Measurements from ENCODE around the gene SIK2.

SIK2 gene

DNA sequence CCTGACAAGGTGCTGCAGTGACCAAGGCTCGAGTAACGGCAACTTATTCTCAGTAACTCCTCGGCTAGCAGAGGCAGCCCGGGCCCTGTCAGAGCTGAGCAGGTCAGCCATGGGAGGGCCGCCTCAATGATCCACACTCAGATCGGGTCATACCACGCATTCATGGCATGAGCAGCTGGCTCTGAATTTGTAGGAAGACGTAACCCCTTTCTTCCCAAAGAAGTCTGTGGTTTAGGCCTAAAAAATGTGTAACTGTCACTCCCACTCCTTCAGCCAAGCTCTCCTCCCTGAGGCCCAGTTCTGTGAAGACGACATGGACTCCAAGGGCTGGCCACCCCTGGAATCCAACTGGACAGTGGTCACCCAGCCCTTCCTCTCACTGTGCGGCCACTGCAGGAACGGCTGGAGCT lies 133.9 kb downstream of the SIK2 start:
- no peak for DNase-seq (ENCODE audit: low spot score)
- TF ChIP-seq, protein P1, sequence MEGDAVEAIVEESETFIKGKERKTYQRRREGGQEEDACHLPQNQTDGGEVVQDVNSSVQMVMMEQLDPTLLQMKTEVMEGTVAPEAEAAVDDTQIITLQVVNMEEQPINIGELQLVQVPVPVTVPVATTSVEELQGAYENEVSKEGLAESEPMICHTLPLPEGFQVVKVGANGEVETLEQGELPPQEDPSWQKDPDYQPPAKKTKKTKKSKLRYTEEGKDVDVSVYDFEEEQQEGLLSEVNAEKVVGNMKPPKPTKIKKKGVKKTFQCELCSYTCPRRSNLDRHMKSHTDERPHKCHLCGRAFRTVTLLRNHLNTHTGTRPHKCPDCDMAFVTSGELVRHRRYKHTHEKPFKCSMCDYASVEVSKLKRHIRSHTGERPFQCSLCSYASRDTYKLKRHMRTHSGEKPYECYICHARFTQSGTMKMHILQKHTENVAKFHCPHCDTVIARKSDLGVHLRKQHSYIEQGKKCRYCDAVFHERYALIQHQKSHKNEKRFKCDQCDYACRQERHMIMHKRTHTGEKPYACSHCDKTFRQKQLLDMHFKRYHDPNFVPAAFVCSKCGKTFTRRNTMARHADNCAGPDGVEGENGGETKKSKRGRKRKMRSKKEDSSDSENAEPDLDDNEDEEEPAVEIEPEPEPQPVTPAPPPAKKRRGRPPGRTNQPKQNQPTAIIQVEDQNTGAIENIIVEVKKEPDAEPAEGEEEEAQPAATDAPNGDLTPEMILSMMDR (IDR thresholded peaks at IDR 0.05; ENCODE audit: extremely low read depth, insufficient read depth, missing control alignments) = no peak
- in situ Hi-C loops (cut with MboI; ENCODE audit: low pct_unique_long_range_greater_than_20kb, low sequenced_read_pairs, unreplicated experiment) = no loop called here

DNA sequence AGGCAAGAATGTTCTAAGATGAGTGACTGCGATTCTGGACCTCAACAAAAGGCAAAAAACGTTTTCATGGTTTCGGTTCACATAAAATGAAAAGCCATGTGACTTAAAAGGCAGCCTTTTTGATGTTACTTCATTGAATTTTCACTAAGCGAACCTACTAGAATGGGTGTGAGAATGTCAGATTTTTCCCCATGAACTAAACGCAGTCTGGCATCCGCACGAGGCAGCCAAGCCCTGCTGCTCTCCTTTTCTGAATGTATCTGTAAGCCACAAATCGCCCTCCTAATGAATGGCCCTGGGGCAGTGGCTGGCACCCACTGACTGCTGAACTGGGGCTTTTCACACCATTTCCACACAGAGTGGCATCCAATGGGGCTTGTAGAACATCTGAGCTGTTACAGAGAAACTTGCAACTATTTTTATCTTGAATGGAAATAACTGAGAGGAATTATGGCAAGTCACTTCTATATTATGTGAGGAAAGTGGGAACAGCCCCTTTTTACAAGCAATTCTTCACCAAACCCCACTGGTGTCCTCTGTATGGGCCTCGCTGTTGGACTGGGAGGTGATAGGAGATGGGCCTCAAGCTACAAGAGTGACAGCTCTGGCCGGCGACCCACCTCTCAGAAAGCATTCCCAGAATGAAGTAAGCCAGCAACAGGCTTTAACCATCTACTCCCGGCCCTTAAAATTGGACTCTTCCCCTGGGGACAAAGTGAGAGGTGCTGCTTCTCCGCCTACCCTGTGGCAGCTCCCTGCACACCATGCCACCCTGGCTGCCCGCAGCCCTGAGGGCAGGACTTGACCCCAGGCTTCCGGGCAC lies 134.6 kb downstream of the SIK2 start:
- TF ChIP-seq, protein P1 (IDR thresholded peaks at IDR 0.05; ENCODE audit: extremely low read depth, insufficient read depth, missing control alignments) = no peak
- DNase-seq (ENCODE audit: low spot score) = no peak
- in situ Hi-C loops (cut with MboI; ENCODE audit: low pct_unique_long_range_greater_than_20kb, low sequenced_read_pairs, unreplicated experiment) = no loop called here

DNA sequence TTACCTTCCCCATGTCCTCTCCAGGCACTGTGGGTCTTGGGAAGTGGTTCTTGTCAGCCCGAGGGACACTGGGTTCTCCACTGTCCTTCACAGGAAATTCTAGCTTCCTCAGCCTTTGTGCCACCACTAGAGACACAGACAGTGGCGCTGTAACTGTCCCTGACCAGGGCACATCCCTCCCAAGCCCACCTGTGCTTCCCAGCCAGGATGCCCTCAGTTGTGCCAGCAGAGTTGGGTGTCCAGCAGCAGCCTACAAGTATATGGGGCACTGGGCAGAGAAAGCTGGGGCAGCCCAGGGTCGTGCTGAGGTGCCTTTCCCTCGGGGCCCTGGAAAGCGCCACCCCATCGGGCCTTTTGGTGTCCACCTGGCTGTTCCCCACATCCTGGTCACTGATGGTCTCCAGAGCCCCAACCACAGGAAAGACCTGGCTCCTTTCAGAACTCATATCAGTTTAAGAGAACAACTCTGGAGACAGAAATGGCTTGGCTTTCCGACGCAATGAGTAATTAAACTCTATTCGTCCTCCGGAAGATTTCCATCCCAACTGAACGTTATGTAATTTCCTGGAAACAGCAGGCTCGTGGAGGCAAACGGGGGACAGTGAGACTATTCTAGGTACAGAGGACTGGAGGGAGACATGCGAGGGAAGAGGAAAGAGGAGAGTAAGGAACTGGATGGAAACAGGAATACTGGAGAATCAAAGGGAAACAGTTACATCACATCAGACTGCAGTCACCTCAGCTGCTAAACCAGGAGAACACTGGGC lies 135.4 kb downstream of the SIK2 start:
- TF ChIP-seq, protein P1 (IDR thresholded peaks at IDR 0.05; ENCODE audit: extremely low read depth, insufficient read depth, missing control alignments) = no peak
- in situ Hi-C loops (cut with MboI; ENCODE audit: low pct_unique_long_range_greater_than_20kb, low sequenced_read_pairs, unreplicated experiment) = no loop called here
- no peak for DNase-seq (ENCODE audit: low spot score)

DNA sequence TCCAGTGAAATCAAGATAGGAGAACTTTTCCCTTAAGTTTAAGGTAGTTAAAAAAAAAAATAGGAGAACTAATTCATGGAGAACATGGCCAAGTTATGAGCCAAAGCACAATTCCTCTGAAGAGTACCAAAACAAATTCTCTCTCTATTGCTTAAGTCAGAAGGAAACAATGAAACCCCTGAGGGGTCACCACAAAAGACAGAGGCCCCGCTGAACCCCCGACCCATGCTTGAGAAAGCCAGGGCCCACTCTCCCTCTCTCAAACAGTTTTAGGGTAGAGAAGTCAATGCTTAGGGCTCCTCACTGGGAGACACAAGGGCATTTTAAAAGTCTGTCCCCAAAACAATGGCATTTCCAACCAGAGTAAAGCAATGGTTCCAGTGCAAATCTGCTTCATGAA lies 137.1 kb downstream of the SIK2 start:
- in situ Hi-C loops (cut with MboI; ENCODE audit: low pct_unique_long_range_greater_than_20kb, low sequenced_read_pairs, unreplicated experiment) = no loop called here
- no peak for DNase-seq (ENCODE audit: low spot score)
- TF ChIP-seq, protein P1 (IDR thresholded peaks at IDR 0.05; ENCODE audit: extremely low read depth, insufficient read depth, missing control alignments) = no peak

DNA sequence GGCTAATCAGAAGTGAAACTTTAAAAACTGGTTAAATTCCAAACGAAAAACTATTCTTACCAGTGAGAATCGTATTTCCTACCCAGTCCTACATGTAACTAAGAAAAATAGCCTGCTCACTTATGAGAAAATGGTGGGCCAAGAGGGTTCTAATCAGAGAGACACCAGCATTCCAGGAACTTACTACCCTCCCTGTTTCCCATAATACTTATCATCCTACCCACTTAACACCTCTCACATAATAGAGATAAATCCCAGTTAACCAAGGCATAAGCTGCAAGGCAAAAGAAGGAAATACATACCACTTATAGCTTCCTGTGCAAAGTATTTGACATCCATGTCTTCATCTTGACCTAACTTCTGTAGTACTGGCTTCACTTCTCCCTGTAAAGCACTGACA lies 139.5 kb downstream of the SIK2 start:
- TF ChIP-seq, protein P1 (IDR thresholded peaks at IDR 0.05; ENCODE audit: extremely low read depth, insufficient read depth, missing control alignments) = no peak
- in situ Hi-C loops (cut with MboI; ENCODE audit: low pct_unique_long_range_greater_than_20kb, low sequenced_read_pairs, unreplicated experiment) = no loop called here
- DNase-seq (ENCODE audit: low spot score) = no peak

DNA sequence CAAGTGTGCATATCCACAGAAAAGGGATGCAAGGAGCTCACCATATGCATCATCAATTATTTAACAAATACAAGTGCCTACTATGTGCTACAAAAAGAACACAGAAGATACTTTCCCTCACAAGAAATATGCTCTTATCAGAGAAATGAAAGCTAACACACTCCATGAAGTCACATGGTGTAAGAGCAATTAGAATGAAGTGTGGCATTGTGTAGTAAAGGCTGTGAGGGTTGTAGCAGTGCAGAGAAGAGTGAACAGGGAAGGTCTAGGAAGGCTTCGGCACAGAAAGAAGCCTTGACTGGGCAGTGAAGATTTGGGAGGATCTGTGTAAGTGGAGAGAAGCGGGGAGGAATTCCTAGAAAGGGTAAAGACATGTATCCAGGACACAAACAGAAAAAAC lies 141.5 kb downstream of the SIK2 start:
- in situ Hi-C loops (cut with MboI; ENCODE audit: low pct_unique_long_range_greater_than_20kb, low sequenced_read_pairs, unreplicated experiment) = no loop called here
- TF ChIP-seq, protein P1 (IDR thresholded peaks at IDR 0.05; ENCODE audit: extremely low read depth, insufficient read depth, missing control alignments) = no peak
- DNase-seq (ENCODE audit: low spot score) = no peak
